ENCODE measurements around the gene SRP9.
"Not testable (repeated sequence)": the region's sequence is repeated elsewhere in the genome, so short reads cannot be mapped to it uniquely, and the experiment has no call there.

The SRP9 gene

GRCh38 chr1:225806249-225806648 lies 28.6 kb downstream of the SRP9 start:
- Histone ChIP-seq H3K27me3 (ENCODE audit: control insufficient read depth, insufficient read depth, low read length) (no peaks in the 10 kb centered on the region), H2AFZ (no peak overlapping the region), H3K79me2 (no peaks in the 10 kb centered on the region), H3K4me3 (ENCODE audit: low read depth, low read length) (no peak overlapping the region), H3K27ac (no peak overlapping the region), H3K36me3 (ENCODE audit: control insufficient read depth, insufficient read depth, low read length) (no peaks in the 10 kb centered on the region), H3K9me3 (ENCODE audit: control insufficient read depth, low read length) (no peaks in the 10 kb centered on the region), H3K4me1 (no peaks in the 10 kb centered on the region), H3K4me2 (ENCODE audit: low read length) (no peak overlapping the region), H3K9ac (no peak overlapping the region)
- TF ChIP-seq CTCF (IDR thresholded peaks at IDR 0.05): no peak

- H3K9ac ChIP-seq; H3K4me1 ChIP-seq; H3K36me3 ChIP-seq (ENCODE audit: control insufficient read depth, insufficient read depth, low read length); H3K4me3 ChIP-seq (ENCODE audit: low read depth, low read length); H3K79me2 ChIP-seq; H3K4me2 ChIP-seq (ENCODE audit: low read length); H3K27me3 ChIP-seq (ENCODE audit: control insufficient read depth, insufficient read depth, low read length); H3K9me3 ChIP-seq (ENCODE audit: control insufficient read depth, low read length); H3K27ac ChIP-seq; H2AFZ ChIP-seq: not testable (repeated sequence)
Measured at GRCh38 chr1:225806736-225807135, 29.1 kb downstream of the SRP9 start.

GRCh38 chr1:225808136-225808535 lies 30.5 kb downstream of the SRP9 start:
- Histone ChIP-seq H2AFZ (no peak overlapping the region), H3K36me3 (ENCODE audit: control insufficient read depth, insufficient read depth, low read length) (no peaks in the 10 kb centered on the region), H3K4me2 (ENCODE audit: low read length) (no peak overlapping the region), H3K4me1 (no peaks in the 10 kb centered on the region), H3K27me3 (ENCODE audit: control insufficient read depth, insufficient read depth, low read length) (no peaks in the 10 kb centered on the region), H3K9me3 (ENCODE audit: control insufficient read depth, low read length) (no peaks in the 10 kb centered on the region), H3K27ac (no peak overlapping the region), H3K79me2 (no peaks in the 10 kb centered on the region), H3K9ac (no peak overlapping the region), H3K4me3 (ENCODE audit: low read depth, low read length) (no peak overlapping the region)
- no peak for TF ChIP-seq CTCF (IDR thresholded peaks at IDR 0.05)

GRCh38 chr1:225809842-225810578 lies 32.4 kb downstream of the SRP9 start, which contains the start of gene EPHX1:
TSS of gene EPHX1 (plus strand) at chr1:225810124. CDS start at chr1:225828730, 18,606 bp downstream.
- Histone ChIP-seq H3K9me3 (ENCODE audit: control insufficient read depth, low read length) (no peaks in the 10 kb centered on the region), H3K9ac (peak within 1 kb of the TSS; percentile 53), H3K36me3 (ENCODE audit: control insufficient read depth, insufficient read depth, low read length) (no peaks in the 10 kb centered on the region), H3K4me1 (no peaks in the 10 kb centered on the region), H3K27me3 (ENCODE audit: control insufficient read depth, insufficient read depth, low read length) (no peaks in the 10 kb centered on the region), H2AFZ (peak within 1 kb of the TSS; percentile 66), H3K4me3 (ENCODE audit: low read depth, low read length) (peak within 1 kb of the TSS; percentile 60), H3K27ac (peak within 1 kb of the TSS; percentile 61), H3K79me2 (peaks cover 2% of the 10 kb centered on the region), H3K4me2 (ENCODE audit: low read length) (peak within 1 kb of the TSS; percentile 88)
- TF ChIP-seq CTCF (IDR thresholded peaks at IDR 0.05): no peak

- not testable (repeated sequence) for H3K4me1 ChIP-seq
- Histone ChIP-seq H3K27ac (peak overlapping the region; percentile 61), H3K9ac (peak overlapping the region; percentile 53)
Measured at GRCh38 chr1:225810579-225811538, 33.2 kb downstream of the SRP9 start.

More at GRCh38 chr1:225810579-225811538, 33.2 kb downstream of the SRP9 start:
- Histone ChIP-seq H3K4me3 (ENCODE audit: low read depth, low read length) (peak overlapping the region; percentile 60), H3K4me2 (ENCODE audit: low read length) (peak overlapping the region; percentile 88), H2AFZ (peak overlapping the region; percentile 58)
- H3K27me3 ChIP-seq (ENCODE audit: control insufficient read depth, insufficient read depth, low read length); H3K36me3 ChIP-seq (ENCODE audit: control insufficient read depth, insufficient read depth, low read length); H3K79me2 ChIP-seq; H3K9me3 ChIP-seq (ENCODE audit: control insufficient read depth, low read length): not testable (repeated sequence)

Data from parathyroid adenoma (tissue), 2 donors.